Activated CD4-positive, alpha-beta T cell treated with anti-CD3 and anti-CD28 coated beads, Interleukin-2, amount 10 ng/mL, durations not matched to agents 24 days and 14 days (primary cell): ENCODE results near the gene INTS11. TPM values are rescaled to one million over a fixed set of nuclear protein-coding genes. Genes with fewer than 3 reads are reported as not detected.
A peak's percentile ranks its signal among the peaks of the same experiment; 100 is the strongest.

ENCODE experiments used
- DNase-seq: peaks from one replicate; pipeline ENCODE4 v3.0.0; 2022
- H3K27ac Mint-ChIP-seq: one replicate; pipeline ENCODE4 v1.8.0; 2022; ENCODE audit warnings: mild to moderate bottlenecking, mixed read lengths
- H3K27me3 Mint-ChIP-seq: one replicate; pipeline ENCODE4 v1.8.0; 2022; ENCODE audit warnings: mixed read lengths
- H3K36me3 Mint-ChIP-seq: one replicate; pipeline ENCODE4 v1.8.0; 2022; ENCODE audit warnings: low read depth, mild to moderate bottlenecking, mixed read lengths
- H3K4me1 Mint-ChIP-seq: one replicate; pipeline ENCODE4 v1.8.0; 2021; ENCODE audit warnings: mixed read lengths
- H3K4me3 Mint-ChIP-seq: one replicate; pipeline ENCODE4 v1.8.0; 2022; ENCODE audit warnings: mild to moderate bottlenecking, moderate library complexity, mixed read lengths
- H3K9me3 Mint-ChIP-seq: one replicate; pipeline ENCODE4 v1.8.0; 2021; ENCODE audit warnings: mixed read lengths
- intact Hi-C: fragments of 100-400 bp; cut with micrococcal nuclease; formaldehyde crosslinking; loops from one replicate; pipeline ENCODE4 v1.15.1; 2023
- total RNA-seq: library from RNA; stranded (reverse); gene quantifications from 2 replicates; pipeline ENCODE4 v1.2.3, GENCODE V29; 2022

Gene INTS11
- total RNA-seq, 1 donor from 2014 or later, result 145 TPM

DNA sequence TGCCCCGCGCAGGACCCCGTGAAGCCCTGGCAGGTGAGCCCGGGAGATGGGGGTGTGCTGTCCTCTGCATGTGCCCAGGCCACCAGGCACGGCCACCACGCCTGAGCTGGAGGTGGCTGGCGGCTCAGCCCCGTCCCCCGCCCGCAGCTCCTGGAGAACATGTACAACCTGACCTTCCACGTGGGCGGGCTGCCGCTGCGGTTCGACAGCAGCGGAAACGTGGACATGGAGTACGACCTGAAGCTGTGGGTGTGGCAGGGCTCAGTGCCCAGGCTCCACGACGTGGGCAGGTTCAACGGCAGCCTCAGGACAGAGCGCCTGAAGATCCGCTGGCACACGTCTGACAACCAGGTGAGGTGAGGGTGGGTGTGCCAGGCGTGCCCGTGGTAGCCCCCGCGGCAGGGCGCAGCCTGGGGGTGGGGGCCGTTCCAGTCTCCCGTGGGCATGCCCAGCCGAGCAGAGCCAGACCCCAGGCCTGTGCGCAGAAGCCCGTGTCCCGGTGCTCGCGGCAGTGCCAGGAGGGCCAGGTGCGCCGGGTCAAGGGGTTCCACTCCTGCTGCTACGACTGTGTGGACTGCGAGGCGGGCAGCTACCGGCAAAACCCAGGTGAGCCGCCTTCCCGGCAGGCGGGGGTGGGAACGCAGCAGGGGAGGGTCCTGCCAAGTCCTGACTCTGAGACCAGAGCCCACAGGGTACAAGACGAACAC is 8.5 kb upstream of the INTS11 start:
- Mint-ChIP-seq H3K36me3 (peaks cover 2% of the 10 kb centered on the region), H3K27me3 (no peaks in the 10 kb centered on the region), H3K4me1 (peaks cover 2% of the 10 kb centered on the region), H3K4me3 (no peak overlapping the region), H3K9me3 (no peaks in the 10 kb centered on the region), H3K27ac (no peak overlapping the region)
- DNase-seq, result no peak
- intact Hi-C loops, result no loop called here

- H3K9me3 Mint-ChIP-seq, result no peaks in the 10 kb centered on the region
- H3K27me3 Mint-ChIP-seq, result no peaks in the 10 kb centered on the region
- H3K27ac Mint-ChIP-seq, result no peak overlapping the region
- DNase-seq, result no peak
- intact Hi-C loops, result no loop called here
- no peaks in the 10 kb centered on the region for H3K36me3 Mint-ChIP-seq
- H3K4me3 Mint-ChIP-seq, result no peak overlapping the region
- H3K4me1 Mint-ChIP-seq, result peaks cover 2% of the 10 kb centered on the region
Observed at GRCh38 chr1:1332031-1332755, 7.7 kb upstream of the INTS11 start.

DNA sequence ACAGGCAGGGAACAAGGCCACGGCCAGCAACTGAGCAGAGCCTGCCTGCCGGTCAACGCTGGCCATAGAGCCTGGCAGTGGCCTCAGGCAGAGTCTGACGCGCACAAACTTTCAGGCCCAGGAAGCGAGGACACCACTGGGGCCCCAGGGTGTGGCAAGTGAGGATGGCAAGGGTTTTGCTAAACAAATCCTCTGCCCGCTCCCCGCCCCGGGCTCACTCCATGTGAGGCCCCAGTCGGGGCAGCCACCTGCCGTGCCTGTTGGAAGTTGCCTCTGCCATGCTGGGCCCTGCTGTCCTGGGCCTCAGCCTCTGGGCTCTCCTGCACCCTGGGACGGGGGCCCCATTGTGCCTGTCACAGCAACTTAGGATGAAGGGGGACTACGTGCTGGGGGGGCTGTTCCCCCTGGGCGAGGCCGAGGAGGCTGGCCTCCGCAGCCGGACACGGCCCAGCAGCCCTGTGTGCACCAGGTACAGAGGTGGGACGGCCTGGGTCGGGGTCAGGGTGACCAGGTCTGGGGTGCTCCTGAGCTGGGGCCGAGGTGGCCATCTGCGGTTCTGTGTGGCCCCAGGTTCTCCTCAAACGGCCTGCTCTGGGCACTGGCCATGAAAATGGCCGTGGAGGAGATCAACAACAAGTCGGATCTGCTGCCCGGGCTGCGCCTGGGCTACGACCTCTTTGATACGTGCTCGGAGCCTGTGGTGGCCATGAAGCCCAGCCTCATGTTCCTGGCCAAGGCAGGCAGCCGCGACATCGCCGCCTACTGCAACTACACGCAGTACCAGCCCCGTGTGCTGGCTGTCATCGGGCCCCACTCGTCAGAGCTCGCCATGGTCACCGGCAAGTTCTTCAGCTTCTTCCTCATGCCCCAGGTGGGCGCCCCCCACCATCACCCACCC is 6.9 kb upstream of the INTS11 start, which contains the start of gene TAS1R3:
Gene TAS1R3 (plus strand): TSS at position 213 of the 898 bp plus-strand sequence. CDS start 66 bp downstream, at position 279.
- peaks cover 2% of the 10 kb centered on the region for H3K4me1 Mint-ChIP-seq
- no peaks in the 10 kb centered on the region for H3K27me3 Mint-ChIP-seq
- no peaks in the 10 kb centered on the region for H3K9me3 Mint-ChIP-seq
- no peak within 1 kb of the TSS for H3K4me3 Mint-ChIP-seq
- no peaks in the 10 kb centered on the region for H3K36me3 Mint-ChIP-seq
- DNase-seq, result no peak
- intact Hi-C loops, result no loop called here
- H3K27ac Mint-ChIP-seq, result no peak within 1 kb of the TSS

GRCh38 chr1:1330366-1331067 is 6.1 kb upstream of the INTS11 start:
- H3K9me3 Mint-ChIP-seq, result no peaks in the 10 kb centered on the region
- no peak overlapping the region for H3K4me3 Mint-ChIP-seq
- H3K36me3 Mint-ChIP-seq, result peaks cover 1% of the 10 kb centered on the region
- DNase-seq, result no peak
- H3K27ac Mint-ChIP-seq, result no peak overlapping the region
- no peaks in the 10 kb centered on the region for H3K27me3 Mint-ChIP-seq
- H3K4me1 Mint-ChIP-seq, result peaks cover 6% of the 10 kb centered on the region
- intact Hi-C loops, result no loop called here

DNA sequence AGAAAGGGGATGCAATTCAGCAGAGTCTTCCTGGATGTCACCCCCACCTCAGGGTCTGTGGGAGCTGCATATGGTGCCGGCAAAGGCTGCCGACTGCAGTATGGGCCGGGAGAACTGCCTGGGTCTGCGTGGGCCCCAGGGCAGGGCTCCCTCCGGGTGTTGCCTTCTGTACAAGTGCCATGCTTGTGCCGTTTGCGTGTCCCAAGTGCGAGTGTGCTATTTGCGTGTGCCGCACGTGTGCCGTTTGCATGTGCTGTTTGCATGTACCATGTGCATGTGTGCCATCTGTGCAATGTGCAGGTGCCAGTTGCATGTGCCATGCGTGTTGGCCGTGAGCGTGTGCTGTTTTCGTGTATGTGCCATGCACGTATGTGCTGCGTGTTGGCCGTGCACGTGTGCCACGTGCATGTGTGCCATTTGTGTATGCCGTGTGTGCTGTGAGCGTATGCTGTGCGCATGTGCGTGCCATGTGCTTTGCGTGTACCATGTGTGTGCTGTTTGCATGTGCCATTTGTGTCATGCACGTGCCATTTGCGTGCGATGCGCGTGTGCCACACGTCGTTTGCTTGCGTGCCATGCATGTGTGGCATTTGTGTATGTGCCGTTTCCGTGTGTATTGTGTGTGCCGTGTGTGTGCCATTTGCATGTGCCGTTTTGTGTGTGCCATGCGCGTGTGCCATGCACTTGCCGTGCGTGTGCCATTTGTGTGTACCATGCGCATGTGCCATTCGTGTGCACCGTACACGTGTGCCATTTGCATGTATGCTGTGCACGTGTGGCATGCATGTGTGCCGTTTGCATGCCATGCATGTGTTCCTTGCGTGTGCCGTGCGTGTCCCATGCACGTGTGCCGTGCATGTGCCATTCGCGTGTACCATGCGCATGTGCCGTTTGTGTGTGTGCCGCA is 5.1 kb upstream of the INTS11 start:
- Mint-ChIP-seq H3K4me1 (peaks cover 6% of the 10 kb centered on the region), H3K4me3 (no peak overlapping the region), H3K9me3 (no peaks in the 10 kb centered on the region), H3K27ac (no peak overlapping the region), H3K36me3 (peaks cover 1% of the 10 kb centered on the region), H3K27me3 (no peaks in the 10 kb centered on the region)
- no peak for DNase-seq
- intact Hi-C loops, result no loop called here

GRCh38 chr1:1328254-1328653 is 3.8 kb upstream of the INTS11 start:
- H3K4me1 Mint-ChIP-seq, result peaks cover 11% of the 10 kb centered on the region
- DNase-seq, result no peak
- no peak overlapping the region for H3K27ac Mint-ChIP-seq
- no peaks in the 10 kb centered on the region for H3K9me3 Mint-ChIP-seq
- intact Hi-C loops, result no loop called here
- H3K36me3 Mint-ChIP-seq, result peaks cover 7% of the 10 kb centered on the region
- no peaks in the 10 kb centered on the region for H3K27me3 Mint-ChIP-seq
- H3K4me3 Mint-ChIP-seq, result no peak overlapping the region

DNA sequence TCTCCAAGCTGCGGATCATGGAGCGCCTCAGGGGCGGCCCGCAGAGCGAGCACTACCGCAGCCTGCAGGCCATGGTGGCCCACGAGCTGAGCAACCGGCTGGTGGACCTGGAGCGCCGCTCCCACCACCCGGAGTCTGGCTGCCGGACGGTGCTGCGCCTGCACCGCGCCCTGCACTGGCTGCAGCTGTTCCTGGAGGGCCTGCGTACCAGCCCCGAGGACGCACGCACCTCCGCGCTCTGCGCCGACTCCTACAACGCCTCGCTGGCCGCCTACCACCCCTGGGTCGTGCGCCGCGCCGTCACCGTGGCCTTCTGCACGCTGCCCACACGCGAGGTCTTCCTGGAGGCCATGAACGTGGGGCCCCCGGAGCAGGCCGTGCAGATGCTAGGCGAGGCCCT is 2.8 kb upstream of the INTS11 start:
- H3K27ac Mint-ChIP-seq, result no peak overlapping the region

GRCh38 chr1:1326075-1326605 is 1.7 kb upstream of the INTS11 start:
- Mint-ChIP-seq H3K4me3 (peak overlapping the region; percentile 77), H3K36me3 (peaks cover 13% of the 10 kb centered on the region), H3K9me3 (no peaks in the 10 kb centered on the region), H3K27me3 (no peaks in the 10 kb centered on the region), H3K27ac (no peak overlapping the region), H3K4me1 (peaks cover 20% of the 10 kb centered on the region)
- no peak for DNase-seq
- intact Hi-C loops, result no loop called here

More for the DNA sequence above, 2.8 kb upstream of the INTS11 start:
- no peak for DNase-seq
- Mint-ChIP-seq H3K4me3 (peak overlapping the region; percentile 40), H3K9me3 (no peaks in the 10 kb centered on the region), H3K36me3 (peaks cover 9% of the 10 kb centered on the region), H3K4me1 (peaks cover 16% of the 10 kb centered on the region), H3K27me3 (no peaks in the 10 kb centered on the region)
- intact Hi-C loops, result no loop called here

DNA sequence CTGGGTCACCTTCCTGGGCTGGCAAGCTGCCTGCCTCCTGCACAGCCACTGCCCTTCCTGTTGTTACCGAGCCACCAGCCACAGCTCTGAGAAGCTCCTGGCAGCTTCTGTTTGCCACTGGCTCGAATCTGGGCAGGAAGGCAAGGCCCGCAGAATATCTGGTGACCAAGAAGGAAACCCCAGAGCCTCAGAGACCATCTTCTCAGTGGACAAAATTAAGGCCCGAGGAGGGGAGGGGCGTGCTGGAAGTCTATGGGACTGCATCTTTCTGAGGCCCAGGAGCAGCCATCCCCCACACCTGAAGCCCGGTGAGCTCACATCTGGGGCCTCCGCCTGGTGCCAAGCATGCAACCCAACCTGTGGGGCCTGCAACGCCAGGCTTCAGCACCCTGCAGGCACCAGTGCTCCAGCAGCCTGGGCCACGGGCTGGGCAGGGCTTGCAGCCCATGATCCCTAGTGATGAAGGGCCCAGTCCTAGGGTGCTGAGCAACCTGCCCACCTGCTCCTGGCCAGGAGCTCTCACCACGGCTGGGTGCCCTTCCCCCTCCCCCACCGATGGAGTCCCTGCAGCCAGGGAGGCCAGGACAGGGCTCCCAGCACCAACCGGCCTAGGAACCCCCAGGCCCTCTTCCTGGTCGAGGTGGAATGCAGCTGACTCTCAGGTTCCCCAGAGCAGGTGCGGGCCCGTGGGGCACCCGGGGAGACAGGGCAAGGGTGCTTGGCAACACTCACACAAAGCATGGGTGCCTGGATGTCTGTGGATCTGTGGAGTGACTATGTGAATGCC is 1.0 kb upstream of the INTS11 start:
- intact Hi-C loops, result loop anchor here (2.0 kb wide), 2 partner anchors 17 to 23 kb away; partner anchors contain the start of genes DVL1 and PUSL1
- peak overlapping the region; percentile 77 for H3K4me3 Mint-ChIP-seq
- DNase-seq, result no peak

DNA sequence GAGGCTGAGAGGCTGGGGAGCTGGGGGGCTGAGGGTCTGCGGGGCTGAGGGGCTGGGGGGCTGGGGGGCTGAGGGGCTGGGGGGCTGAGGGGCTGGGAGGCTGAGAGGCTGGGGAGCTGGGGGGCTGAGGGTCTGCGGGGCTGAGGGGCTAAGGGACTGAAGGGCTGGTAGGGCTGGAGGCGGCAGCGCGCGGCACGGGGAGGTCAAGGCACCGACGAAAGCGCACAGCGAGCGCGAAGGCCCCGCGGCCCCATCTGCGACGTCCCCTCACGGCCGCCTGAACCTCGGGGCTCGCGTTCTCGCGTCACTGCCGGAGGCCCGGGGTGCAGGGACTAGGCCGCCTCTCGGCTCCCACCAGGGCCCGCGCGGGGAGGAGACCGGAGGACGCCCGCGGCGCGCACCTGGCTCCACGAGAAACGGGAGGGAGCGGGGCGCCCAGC is 356 bp downstream of the INTS11 start:
- peaks cover 18% of the 10 kb centered on the region for H3K4me1 Mint-ChIP-seq
- no peaks in the 10 kb centered on the region for H3K9me3 Mint-ChIP-seq
- intact Hi-C loops, result loop anchor here (2.0 kb wide), 2 partner anchors 15 to 25 kb away; partner anchors contain the start of genes DVL1 and PUSL1
- H3K27me3 Mint-ChIP-seq, result no peaks in the 10 kb centered on the region
- H3K36me3 Mint-ChIP-seq, result peaks cover 21% of the 10 kb centered on the region
- DNase-seq, result no peak
- H3K4me3 Mint-ChIP-seq, result peak overlapping the region; percentile 89
- peak overlapping the region; percentile 37 for H3K27ac Mint-ChIP-seq

More for the DNA sequence above, 1.0 kb upstream of the INTS11 start:
- Mint-ChIP-seq H3K27ac (peak overlapping the region; percentile 63), H3K4me1 (peaks cover 20% of the 10 kb centered on the region), H3K36me3 (peaks cover 13% of the 10 kb centered on the region), H3K9me3 (no peaks in the 10 kb centered on the region), H3K27me3 (no peaks in the 10 kb centered on the region)

GRCh38 chr1:1322952-1323351 is 1.5 kb downstream of the INTS11 start:
- Mint-ChIP-seq H3K27ac (peak overlapping the region; percentile 89), H3K27me3 (no peaks in the 10 kb centered on the region), H3K9me3 (no peaks in the 10 kb centered on the region), H3K4me3 (peak overlapping the region; percentile 92), H3K4me1 (peaks cover 18% of the 10 kb centered on the region), H3K36me3 (peaks cover 29% of the 10 kb centered on the region)
- no peak for DNase-seq
- intact Hi-C loops, result no loop called here
